ENCODE data around the gene SYT6. TPM values are rescaled to one million over a fixed set of nuclear protein-coding genes. Genes with fewer than 3 reads are reported as not detected.

SYT6 gene
- total RNA-seq, 1 donor from 2014 or later: not detected

DNA sequence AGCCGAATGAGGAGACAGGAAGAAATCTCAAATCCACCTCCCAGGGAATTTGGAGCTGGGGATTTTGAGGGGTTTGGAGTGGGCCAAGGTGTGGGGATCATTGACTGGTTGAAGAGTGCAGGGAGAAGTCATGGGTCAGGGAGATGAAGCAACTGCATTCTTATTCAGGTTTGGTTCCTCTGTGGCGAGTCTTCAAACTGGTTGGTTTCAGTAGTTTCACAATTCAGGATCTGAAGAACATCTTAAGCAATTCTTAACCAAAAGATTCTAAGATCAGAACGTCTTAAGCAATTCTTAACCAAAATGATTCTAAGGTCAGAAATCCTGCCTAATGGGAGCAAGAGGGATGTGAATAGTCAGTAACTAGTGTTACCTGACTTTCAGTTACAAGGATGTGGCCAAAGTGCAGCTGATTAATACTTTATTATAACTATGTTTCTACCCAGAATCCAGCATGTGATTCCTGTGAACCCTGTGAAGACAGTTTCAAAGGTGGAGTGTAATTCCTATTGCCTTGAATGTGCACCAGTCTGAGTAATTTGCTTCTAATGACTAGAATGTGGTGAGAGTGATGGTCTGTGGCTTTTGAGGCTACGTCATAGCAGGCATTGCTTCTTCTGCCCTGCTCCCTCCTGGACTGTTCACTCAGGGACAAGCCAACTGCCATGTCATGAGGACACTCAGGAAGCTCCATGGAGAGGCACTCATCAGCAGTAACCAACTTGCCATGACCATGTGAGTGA, 113.2 kb downstream of the SYT6 start:
- Histone ChIP-seq H3K9me3 (replicated peaks) (no peaks in the 10 kb centered on the region), H3K27ac (replicated peaks) (no peak overlapping the region), H3K4me1 (no peaks in the 10 kb centered on the region), H3K4me3 (no peak overlapping the region), H3K27me3 (ENCODE audit: low read depth) (peaks cover 5% of the 10 kb centered on the region), H3K36me3 (no peaks in the 10 kb centered on the region)
- DNase-seq: no peak
- TF ChIP-seq, protein P1, sequence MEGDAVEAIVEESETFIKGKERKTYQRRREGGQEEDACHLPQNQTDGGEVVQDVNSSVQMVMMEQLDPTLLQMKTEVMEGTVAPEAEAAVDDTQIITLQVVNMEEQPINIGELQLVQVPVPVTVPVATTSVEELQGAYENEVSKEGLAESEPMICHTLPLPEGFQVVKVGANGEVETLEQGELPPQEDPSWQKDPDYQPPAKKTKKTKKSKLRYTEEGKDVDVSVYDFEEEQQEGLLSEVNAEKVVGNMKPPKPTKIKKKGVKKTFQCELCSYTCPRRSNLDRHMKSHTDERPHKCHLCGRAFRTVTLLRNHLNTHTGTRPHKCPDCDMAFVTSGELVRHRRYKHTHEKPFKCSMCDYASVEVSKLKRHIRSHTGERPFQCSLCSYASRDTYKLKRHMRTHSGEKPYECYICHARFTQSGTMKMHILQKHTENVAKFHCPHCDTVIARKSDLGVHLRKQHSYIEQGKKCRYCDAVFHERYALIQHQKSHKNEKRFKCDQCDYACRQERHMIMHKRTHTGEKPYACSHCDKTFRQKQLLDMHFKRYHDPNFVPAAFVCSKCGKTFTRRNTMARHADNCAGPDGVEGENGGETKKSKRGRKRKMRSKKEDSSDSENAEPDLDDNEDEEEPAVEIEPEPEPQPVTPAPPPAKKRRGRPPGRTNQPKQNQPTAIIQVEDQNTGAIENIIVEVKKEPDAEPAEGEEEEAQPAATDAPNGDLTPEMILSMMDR (IDR thresholded peaks at IDR 0.05; ENCODE audit: borderline replicate concordance): no peak
- intact Hi-C loops (cut with micrococcal nuclease): no loop called here

Other genes starting within 250 kb of the SYT6 start
- 11.8 TPM for gene AP4B1, start 249.1 kb downstream of the SYT6 start, total RNA-seq
- 2.1 TPM for gene DCLRE1B, start 248.5 kb downstream of the SYT6 start, total RNA-seq
- 52.2 TPM for gene HIPK1, start 224.5 kb downstream of the SYT6 start, total RNA-seq
- gene OLFML3, start 174.4 kb downstream of the SYT6 start, total RNA-seq: 14.3 TPM